GM21723 (cell line): ENCODE measurements around the gene KCNJ3.

Source experiments
- ATAC-seq: cut with Tn5 transposase; IDR thresholded peaks from one replicate; pipeline ENCODE4 v1.9.1; 2021; ENCODE audit warnings: mild to moderate bottlenecking, moderate library complexity; ENCODE audit not compliant: unreplicated experiment

KCNJ3 gene

GRCh38 chr2:154704991-154705390 is 6.5 kb downstream of the KCNJ3 start:
- ATAC-seq: no peak

- ATAC-seq: no peak
Observed at GRCh38 chr2:154706660-154707059, 8.2 kb downstream of the KCNJ3 start.

GRCh38 chr2:154707994-154708575 is 9.6 kb downstream of the KCNJ3 start:
- ATAC-seq: no peak

DNA sequence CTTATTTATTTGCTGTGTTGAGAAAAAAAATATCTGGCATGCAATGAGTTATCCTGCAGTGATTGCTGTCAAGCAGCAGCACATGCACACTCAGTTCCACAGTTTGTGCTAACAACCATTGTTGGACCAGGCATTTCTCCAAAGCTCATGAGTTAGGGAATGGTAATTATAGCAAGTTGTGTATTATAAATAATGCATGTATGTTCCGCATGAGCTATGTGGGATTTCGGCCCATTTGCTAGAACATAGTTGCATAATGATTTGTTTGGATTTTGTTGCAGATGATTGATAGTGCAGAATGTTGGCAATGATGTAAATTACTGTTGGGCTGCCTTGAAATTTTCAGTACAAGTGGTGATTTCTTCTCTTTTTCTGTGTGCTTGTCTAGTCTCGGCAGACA is 10.7 kb downstream of the KCNJ3 start:
- no peak for ATAC-seq

GRCh38 chr2:154710078-154710477 is 11.6 kb downstream of the KCNJ3 start:
- ATAC-seq: no peak

GRCh38 chr2:154710685-154711084 is 12.2 kb downstream of the KCNJ3 start:
- no peak for ATAC-seq

GRCh38 chr2:154713675-154714074 is 15.2 kb downstream of the KCNJ3 start:
- ATAC-seq: no peak

DNA sequence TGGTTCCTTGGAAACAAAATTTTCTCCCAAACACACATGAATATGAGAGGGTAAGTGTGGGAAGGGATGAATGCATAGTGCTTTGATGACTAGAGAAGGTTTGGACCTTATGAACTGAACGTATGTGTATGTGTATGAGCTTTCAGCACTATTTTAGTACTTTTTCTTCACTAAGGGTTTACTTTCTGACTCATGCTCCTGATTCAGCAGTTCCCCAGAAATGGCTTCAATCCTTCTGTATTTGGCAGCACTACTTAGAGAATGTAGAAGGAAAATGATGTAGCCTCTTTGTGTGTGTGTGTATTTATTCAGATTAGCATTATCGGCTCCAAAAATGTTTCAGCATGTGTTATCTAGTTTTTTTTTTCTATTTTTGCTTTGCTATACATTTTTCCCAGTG is 22.2 kb downstream of the KCNJ3 start:
- ATAC-seq: no peak

DNA sequence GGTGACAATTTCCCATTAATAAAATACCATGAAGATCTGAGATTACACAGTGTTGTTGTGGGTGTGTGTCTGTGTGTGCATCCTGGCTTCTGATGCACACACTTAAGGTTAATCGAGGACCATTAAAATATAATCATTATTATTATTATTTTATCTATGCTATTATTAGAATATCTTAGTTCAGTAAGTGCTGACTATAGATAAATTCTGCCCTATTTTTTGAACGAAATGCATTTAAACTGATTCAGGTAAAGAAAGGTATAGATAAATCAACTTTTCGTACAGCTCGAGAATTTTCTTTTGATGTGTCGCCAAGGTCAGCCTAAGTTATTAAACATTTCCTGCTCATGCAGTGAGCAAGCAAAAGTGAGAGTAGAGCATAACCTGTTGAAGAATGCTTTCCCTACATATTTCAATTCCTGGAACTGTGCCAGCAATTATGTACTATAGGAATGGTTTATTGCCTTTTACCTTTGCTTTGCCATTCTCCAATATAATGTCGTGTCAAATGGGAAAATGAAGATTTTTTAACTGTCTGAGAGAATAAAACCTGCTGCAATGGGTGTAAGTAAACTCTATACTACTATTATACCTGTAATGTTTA is 25.8 kb downstream of the KCNJ3 start:
- no peak for ATAC-seq

DNA sequence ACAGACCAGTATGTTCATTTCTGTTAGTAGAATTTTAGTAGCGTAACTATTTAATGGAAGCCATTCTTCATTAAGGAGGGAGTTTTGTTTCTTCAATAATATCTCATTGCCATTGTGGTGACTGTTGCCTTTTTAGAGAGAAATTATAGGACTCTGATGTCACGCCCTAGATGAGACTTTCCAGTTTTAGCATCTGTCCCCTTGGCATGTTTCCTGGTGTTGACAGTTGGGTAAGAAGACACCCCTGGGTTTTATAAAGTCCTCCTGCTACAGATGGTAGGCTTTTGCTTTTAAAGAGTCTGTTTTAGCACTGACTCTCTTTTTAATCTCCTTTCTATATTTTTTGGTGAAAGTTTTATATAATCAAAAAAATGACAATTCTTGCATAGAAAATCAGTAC is 41.9 kb downstream of the KCNJ3 start:
- no peak for ATAC-seq

DNA sequence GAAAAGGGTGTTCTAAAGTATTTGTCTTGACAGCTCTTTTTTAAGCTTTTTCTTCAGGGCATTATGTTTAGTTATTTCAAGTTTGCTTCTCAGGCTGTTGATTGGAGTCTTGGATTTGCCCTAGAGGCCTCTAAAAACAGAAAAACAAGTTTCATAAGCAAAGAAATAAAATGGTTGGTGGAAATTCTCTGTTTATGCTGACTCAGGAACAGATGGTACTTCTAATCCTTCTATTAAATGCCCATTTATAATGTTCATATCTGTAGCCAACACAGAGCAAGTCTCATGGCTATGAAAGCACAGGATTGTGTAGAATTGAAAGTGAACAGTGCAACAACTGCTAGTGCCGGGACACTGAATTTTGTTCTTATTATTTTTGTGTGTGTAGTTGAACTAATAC is 60.4 kb downstream of the KCNJ3 start:
- ATAC-seq: no peak

- ATAC-seq: no peak
Observed at GRCh38 chr2:154762638-154763037, 64.1 kb downstream of the KCNJ3 start.

- no peak for ATAC-seq
Observed at GRCh38 chr2:154771664-154772284, 73.3 kb downstream of the KCNJ3 start.

- no peak for ATAC-seq
Observed at GRCh38 chr2:154776825-154777224, 78.3 kb downstream of the KCNJ3 start.

DNA sequence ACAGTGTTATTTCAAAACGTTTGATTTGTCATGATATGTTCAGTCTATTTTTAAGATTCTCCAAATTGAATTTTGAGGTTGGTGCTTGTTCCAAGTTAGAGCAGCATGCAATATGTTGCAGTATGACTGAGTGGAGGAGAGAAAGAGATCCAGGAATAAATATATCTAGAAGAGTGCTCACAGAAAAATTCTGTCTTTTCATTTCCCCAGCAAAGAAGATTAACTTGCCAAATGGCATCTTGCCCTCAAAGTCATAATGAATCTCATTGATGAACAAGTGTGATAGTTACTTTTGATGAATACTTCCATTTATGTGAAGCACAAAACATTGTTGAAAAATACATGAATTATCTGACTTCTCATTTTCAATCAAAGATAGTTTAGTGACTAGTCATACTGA is 95.9 kb downstream of the KCNJ3 start:
- no peak for ATAC-seq

DNA sequence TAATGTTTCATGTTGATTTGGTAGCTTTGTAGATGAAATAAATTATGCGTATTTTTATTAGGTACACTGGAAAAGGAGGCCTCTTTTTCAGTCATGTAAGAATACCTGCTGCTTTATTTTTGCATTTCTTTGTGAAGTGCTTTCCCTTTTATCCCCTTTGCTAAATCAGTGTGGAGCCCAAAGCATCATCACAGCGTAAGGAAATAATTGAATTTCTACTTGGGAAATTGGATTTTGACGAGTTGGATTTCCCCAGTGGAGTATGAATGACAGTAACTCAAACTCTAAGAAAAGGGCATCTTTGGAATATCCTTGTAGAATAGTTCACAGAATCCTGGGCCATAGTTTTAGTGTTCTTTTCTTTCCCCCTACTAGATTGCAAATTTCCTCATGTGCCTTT is 97.2 kb downstream of the KCNJ3 start:
- no peak for ATAC-seq

GRCh38 chr2:154804451-154804850 is 106.0 kb downstream of the KCNJ3 start:
- no peak for ATAC-seq

- ATAC-seq: no peak
Observed at GRCh38 chr2:154813636-154814035, 115.1 kb downstream of the KCNJ3 start.

- ATAC-seq: no peak
Observed at GRCh38 chr2:154814856-154815255, 116.4 kb downstream of the KCNJ3 start.

- ATAC-seq: no peak
Observed at GRCh38 chr2:154825358-154825757, 126.9 kb downstream of the KCNJ3 start.

- ATAC-seq: no peak
Observed at GRCh38 chr2:154826827-154827226, 128.3 kb downstream of the KCNJ3 start.

DNA sequence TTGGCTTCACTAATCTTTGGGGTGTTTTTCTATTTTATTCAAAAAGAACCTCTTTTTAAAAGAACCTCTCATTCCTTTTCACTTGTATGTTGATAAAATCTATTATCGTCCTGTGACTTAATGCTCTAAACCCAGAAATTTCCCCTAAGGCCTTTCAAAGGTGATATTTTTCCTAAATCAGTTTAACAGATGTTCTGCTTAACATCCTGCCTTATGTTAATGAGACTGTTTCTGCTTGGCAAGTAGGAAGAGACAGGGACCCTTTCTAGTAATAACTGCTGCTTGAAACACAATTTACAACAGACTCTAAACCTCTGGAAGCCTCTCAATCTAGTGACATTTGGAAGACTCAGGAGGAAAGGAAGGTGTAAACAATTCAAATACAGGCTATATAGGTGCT is 128.8 kb downstream of the KCNJ3 start:
- no peak for ATAC-seq

DNA sequence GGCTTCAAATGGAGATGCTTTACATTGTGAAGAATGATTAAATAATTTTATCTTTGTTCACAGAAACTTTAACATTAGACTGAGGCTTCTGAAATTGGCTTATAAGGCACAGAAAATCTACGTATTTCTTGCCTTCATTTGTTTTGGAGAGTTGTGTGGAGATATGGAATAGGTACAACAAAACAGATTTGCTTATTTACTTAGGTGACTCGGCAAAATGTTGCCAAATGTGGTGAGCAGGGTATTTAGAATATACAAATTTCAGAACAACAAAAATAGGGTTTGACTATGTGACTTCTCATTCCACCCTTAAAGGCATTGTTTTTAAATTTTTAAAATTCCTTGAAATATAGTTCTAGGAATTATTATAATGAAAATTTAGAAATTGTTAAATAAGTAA is 134.2 kb downstream of the KCNJ3 start:
- ATAC-seq: no peak
